PC-3 (cell line): ENCODE measurements around the gene ALDOC.

ENCODE experiments used
- EZH2 ChIP-seq: fragments of 300-600 bp; sonication (generic); IDR thresholded peaks from one replicate; pipeline ENCODE4 v1.6.1; 2017; ENCODE audit warnings: antibody characterized with exemption, mild to moderate bottlenecking, low read length; ENCODE audit not compliant: unreplicated experiment
- TF ChIP-seq, protein P1 (sequence below): fragments of 300-600 bp; sonication (generic); conservative IDR thresholded peaks from 2 replicates; pipeline ENCODE4 v1.5.1; 2017; ENCODE audit warnings: antibody characterized with exemption, low read depth, mild to moderate bottlenecking, low read length

DNA sequence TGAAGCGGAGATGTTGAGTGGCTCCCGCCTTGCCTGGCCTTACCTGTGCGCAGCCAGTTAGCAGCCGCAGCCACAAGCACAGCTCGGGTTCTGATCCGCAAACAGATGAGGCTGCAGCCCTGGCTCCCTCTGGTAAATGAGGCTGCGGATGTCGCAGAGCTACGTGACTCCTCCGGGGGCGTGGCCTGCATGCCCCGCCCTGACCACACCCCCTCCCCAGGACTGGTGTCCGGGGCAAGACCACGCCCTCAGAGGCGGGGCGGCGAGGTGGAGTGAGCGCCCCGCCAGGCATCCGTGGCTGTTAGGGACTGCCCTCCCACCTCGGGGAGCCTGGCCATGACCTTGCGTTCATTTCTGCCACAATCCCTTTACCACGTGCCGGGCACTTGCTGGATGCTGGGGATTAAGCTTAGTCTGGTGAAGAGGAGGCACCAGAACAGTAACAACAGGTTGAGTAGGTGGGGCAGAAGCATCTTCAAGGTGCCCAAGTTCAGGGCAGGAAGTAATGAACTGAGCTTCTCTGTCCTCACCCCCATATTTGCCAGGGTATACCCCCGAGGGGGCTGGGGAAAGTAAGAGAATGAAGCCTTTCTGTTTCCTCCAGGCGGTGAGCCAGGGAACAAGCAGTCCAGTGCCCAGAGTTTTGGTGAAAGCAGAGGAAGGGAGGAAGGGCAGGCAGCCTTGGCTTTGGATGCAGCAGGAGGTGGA, at the start of gene ALDOC:
- TF ChIP-seq, protein P1, sequence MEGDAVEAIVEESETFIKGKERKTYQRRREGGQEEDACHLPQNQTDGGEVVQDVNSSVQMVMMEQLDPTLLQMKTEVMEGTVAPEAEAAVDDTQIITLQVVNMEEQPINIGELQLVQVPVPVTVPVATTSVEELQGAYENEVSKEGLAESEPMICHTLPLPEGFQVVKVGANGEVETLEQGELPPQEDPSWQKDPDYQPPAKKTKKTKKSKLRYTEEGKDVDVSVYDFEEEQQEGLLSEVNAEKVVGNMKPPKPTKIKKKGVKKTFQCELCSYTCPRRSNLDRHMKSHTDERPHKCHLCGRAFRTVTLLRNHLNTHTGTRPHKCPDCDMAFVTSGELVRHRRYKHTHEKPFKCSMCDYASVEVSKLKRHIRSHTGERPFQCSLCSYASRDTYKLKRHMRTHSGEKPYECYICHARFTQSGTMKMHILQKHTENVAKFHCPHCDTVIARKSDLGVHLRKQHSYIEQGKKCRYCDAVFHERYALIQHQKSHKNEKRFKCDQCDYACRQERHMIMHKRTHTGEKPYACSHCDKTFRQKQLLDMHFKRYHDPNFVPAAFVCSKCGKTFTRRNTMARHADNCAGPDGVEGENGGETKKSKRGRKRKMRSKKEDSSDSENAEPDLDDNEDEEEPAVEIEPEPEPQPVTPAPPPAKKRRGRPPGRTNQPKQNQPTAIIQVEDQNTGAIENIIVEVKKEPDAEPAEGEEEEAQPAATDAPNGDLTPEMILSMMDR: no peak
- TF ChIP-seq EZH2: no peak
